Frontal cortex (tissue), 4 donors: ENCODE measurements around the gene ASCC3. TPM values are rescaled to one million over a fixed set of nuclear protein-coding genes. Genes with fewer than 3 reads are reported as not detected.
"Not testable (repeated sequence)": the region's sequence is repeated elsewhere in the genome, so short reads cannot be mapped to it uniquely, and the experiment has no call there.

ENCODE experiments used
- DNase-seq, 2 donors: peaks; one replicate each; pipeline ENCODE4 v3.0.0; 2012; ENCODE audit warnings: low spot score in 2 of 2
- FAIRE-seq: peaks from 2 replicates; lab custom pipeline; 2012; peaks lifted over from hg19 to GRCh38; lab: Jason Lieb, UNC
- total RNA-seq: library from RNA; depleted of rRNA; stranded (reverse); fragments of >200 nt; gene quantifications from one replicate; pipeline ENCODE4 v1.2.3, GENCODE V29; 2014
- donor health status: control.
- donor health status: control.
- donor health status: control.

Gene ASCC3
- 33.0 TPM for total RNA-seq

GRCh38 chr6:100880853-100881706, at the start of gene ASCC3:
Gene ASCC3, minus strand, starts transcription at chr6:100881329. Its CDS starts 13,332 bp downstream, at chr6:100867997.
- no peak for FAIRE-seq

GRCh38 chr6:100925749-100926148, 44.6 kb upstream of the ASCC3 start:
- DNase-seq, result no peak
- no peak for FAIRE-seq

More at GRCh38 chr6:100880853-100881706, at the start of gene ASCC3:
- DNase-seq, result peak; percentile 75 to 82

- DNase-seq (no peak), FAIRE-seq (no peak)
These were observed 43.6 kb upstream of the ASCC3 start for GRCh38 chr6:100924534-100925227.

GRCh38 chr6:100923481-100924165, 42.5 kb upstream of the ASCC3 start:
- no peak for DNase-seq
- FAIRE-seq, result no peak

- DNase-seq (no peak), FAIRE-seq (no peak)
These were observed 39.0 kb upstream of the ASCC3 start for GRCh38 chr6:100920028-100920605.

DNA sequence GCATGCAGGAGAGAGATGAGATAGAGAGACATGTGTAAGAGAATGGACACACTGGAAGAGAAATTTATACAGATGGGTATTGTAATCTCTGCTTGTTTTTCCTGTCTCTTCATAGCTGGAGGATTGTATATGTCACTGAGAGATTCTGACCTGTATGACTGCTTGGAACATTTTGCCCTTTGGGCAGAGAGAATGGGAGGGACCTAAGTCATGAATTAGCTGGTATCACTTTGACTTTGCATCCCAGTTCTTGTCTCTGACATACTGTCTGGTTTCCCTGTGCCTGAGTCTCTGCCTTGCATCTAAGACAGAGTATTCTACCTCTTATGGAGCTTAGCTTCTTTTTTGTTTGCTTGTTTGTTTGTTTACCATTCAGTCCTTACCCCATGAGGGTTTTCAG, 37.0 kb upstream of the ASCC3 start:
- FAIRE-seq (no peak), DNase-seq (no peak)

DNA sequence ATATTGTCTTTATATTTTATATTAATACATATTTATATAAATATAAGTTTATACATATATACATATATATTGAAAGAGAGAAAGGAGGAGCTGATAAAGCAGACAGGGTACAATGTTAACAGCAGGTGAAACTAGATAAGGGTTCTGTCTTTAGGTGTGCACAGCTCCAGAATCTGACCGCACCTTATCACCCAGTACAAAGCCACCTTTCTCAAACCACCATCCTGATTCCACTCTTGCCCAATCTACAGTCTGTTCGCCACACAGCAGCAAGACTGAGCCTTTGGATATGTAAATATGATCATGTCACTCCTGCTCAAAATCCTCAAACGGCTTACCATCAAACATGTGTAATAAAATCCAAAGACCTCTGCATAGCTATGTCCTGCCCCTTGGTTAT, 34.7 kb upstream of the ASCC3 start:
- DNase-seq (no peak), FAIRE-seq (no peak)

DNA sequence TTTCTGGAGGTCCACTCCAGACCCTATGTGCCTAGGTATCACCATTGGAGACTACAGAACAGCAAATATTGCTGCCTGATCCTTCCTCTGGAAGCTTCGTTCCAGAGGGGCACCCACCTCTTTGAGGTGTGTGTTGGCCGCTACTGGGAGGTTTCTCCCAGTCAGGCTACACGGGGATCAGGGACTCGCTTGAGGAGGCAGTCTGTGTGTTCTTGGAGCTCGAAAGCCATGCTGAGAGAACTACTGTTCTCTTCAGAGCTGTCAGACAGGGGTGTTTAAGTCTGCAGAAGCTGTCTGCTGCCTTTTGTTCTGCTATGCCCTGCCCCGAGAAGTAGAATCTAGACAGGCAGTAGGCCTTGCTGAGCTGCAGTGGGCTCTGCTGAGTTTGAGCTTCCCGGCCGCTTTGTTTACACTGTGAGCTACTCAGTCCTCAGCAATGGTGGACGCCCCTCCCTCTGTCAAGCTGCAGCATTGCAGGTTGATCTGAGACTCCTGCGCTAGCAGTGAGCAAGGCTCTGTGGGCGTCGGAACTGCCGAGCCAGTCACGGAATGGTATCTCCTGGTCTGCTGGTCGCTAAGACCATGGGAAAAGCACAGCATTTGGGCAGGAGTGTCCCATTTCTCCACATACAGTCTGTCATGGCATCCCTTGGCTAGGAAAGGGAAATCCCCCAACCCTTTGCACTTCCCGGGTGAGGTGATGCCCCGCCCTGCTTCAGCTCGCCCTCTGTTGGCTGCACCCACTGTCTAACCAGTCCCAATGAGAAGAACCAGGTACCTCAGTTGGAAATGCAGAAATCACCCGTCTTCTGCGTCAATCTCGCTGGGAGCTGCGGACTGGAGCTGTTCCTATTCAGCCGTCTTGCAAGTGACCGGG, 32.5 kb upstream of the ASCC3 start:
- DNase-seq (no peak), FAIRE-seq (no peak)

GRCh38 chr6:100906325-100906724, 25.2 kb upstream of the ASCC3 start:
- FAIRE-seq, result no peak

DNA sequence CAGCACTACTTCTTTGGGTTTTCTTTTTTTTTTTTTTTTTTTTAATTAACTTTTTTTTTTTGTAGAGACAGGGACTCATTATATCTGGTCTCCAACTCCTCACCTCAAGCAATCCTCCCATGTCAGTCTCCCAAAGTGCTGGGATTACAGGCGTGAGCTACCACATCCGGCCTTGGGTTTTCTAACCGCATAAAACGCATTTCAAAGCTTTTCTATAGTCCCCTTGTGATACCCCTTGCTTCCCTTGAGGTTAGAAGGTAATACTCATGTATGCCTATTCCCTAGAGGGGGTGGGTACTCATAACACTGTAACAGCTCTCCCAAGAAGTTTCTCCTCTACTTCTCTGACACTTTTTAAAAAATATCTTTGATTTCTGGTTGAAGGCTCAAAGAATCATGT, 23.9 kb upstream of the ASCC3 start:
- DNase-seq (no peak), FAIRE-seq (no peak)

More at GRCh38 chr6:100906325-100906724, 25.2 kb upstream of the ASCC3 start:
- no peak for DNase-seq

DNA sequence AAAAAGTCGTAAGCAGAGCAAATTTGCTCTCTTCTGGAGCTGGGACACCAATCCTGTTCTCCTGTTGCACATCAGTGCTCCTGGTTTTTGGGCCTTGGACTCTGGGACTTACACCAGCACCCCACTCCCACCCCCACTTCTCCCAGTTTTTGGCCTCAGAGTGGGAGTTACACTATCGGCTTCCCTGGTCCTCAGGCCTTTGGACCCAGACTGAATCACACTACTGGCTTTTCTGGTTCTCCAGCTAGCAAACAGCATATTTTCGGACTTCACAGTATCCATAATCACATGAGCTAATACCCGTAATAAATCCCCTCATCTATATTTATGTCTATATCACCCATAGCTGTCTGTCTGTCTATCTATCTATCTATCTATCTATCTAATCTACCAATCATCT, 23.2 kb upstream of the ASCC3 start:
- no peak for DNase-seq
- no peak for FAIRE-seq

- DNase-seq (no peak), FAIRE-seq (no peak)
These were observed 20.5 kb upstream of the ASCC3 start for GRCh38 chr6:100901582-100901981.

GRCh38 chr6:100899202-100899601, 18.1 kb upstream of the ASCC3 start:
- DNase-seq, result no peak
- no peak for FAIRE-seq

GRCh38 chr6:100897671-100898070, 16.5 kb upstream of the ASCC3 start:
- FAIRE-seq (no peak), DNase-seq (no peak)

GRCh38 chr6:100893743-100894142, 12.6 kb upstream of the ASCC3 start:
- FAIRE-seq (no peak), DNase-seq (no peak)

DNA sequence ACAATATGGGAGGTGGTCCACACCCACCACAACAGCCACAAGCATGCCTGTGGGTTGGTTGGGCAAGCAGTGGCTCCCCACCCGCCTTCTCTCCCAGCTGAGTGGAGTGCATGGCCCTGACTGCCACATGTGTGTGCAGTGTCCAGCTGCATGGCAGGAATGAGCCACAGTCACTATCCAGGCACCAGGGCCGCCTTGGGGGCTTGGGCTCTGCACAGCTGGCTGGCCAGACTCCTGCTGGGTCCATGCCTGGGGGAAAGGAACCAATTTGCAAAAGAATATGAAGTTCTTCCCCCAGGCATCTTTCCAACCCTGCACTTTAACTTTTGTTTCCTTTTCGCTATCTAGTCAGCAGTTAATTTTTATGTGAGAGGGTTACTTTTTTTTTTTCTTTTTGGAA, 11.6 kb upstream of the ASCC3 start:
- DNase-seq (no peak), FAIRE-seq (no peak)

GRCh38 chr6:100892116-100892515, 11.0 kb upstream of the ASCC3 start:
- FAIRE-seq, result no peak
- no peak for DNase-seq

DNA sequence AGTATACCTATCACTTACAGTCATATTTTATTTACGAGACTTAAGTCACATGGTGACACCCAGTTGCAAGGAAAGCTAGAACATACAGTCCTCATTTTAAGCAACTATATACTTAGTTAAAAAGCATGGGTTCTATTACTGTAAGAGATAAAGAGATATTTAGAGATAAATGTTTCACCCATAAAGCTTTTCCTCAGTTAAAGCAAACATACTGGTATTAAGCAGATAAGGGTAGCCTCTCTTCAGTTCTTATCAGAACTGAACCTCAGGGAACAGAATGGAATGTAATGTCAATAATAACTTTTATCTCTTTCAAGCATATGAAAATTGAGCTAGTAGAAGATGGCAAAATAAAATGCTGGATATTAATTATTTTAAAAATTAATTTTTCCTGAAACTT, 9.9 kb upstream of the ASCC3 start:
- no peak for DNase-seq
- no peak for FAIRE-seq

DNA sequence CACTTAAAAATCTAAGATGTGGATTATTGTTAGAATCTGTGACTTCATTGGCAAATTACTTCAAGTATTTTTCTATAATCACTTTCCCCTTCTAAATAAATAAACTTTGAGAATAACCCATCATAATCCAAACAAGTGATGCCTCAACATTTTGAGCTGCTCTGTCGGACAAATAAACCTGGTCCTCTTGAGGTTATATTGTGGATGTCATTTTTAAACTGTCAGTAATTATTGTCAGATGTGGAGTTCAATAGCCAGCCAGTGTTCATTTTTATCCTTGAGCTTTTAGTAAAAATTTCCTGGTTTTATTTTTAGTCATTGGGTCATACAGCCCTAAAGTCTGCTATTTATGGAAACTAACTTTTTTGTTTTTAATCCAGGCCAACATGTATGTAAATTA, 9.5 kb upstream of the ASCC3 start:
- not testable (repeated sequence) for DNase-seq, FAIRE-seq
